Measurements from ENCODE around the gene ACSL1.

ACSL1 gene

DNA sequence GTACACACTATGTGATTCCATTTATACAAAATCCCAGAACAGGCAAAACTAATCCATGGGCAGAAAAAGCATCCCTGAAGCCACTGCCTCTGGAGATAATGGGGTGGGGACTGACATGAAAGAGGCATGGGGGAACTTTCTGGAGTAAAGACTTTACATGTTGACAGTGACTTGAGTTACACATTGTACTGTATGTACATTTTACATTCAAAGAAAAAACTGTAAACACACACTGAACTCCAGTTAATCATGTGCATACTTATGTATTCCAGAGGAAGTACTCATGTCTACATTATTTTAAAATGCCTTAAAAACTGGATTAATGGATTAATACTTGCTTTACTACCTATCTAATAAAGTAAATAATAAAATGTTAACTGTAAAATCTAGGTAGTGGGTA, 113.4 kb downstream of the ACSL1 start (continued):
- TF ChIP-seq, protein P1, sequence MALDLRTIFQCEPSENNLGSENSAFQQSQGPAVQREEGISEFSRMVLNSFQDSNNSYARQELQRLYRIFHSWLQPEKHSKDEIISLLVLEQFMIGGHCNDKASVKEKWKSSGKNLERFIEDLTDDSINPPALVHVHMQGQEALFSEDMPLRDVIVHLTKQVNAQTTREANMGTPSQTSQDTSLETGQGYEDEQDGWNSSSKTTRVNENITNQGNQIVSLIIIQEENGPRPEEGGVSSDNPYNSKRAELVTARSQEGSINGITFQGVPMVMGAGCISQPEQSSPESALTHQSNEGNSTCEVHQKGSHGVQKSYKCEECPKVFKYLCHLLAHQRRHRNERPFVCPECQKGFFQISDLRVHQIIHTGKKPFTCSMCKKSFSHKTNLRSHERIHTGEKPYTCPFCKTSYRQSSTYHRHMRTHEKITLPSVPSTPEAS (tag by site-specific recombination; IDR thresholded peaks at IDR 0.05): no peak
- TF ChIP-seq ZNF785 (tag by site-specific recombination; IDR thresholded peaks at IDR 0.05): no peak

DNA sequence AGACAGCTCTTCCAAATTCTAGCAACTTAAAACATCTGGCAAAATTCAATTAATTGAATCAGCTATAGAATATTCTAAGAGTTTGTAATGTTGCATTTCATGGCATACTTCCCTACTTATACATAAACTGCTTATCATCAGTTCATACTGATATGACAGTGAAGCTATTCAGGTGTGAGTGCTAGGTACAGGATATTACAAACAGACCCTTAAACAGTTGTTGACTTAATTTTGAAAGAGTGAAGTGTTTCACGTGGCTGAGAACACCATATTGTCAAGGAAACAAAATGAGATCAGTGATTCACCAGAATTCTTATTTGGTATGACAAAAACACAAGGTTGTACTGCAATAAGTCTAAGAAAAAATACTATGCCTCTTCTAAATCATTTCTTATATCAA, 119.3 kb downstream of the ACSL1 start:
- Histone ChIP-seq H3K36me3 (ENCODE audit: control insufficient read depth in 2 of 2, insufficient read depth in 1 of 2, low read length in 2 of 2) (peaks cover 27 to 84% of the 10 kb centered on the region in 2 experiments), H3K4me1 (ENCODE audit: control insufficient read depth, insufficient read depth, low read length) (no peaks in the 10 kb centered on the region), H3K9me3 (ENCODE audit: control insufficient read depth, insufficient read depth, low read depth, low read length) (no peaks in the 10 kb centered on the region), H3K4me3 (ENCODE audit: low read depth, low read length) (no peak overlapping the region), H3K27ac (ENCODE audit: extremely low read depth, low read depth, low read length) (no peak overlapping the region)
- TF ChIP-seq IKZF3 (tag by site-specific recombination; IDR thresholded peaks at IDR 0.05) (no peak), ZNF23 (tag by site-specific recombination; IDR thresholded peaks at IDR 0.05; ENCODE audit: borderline replicate concordance) (no peak), ZSCAN23 (tag by site-specific recombination; IDR thresholded peaks at IDR 0.05) (no peak), ZNF654 (tag by site-specific recombination; IDR thresholded peaks at IDR 0.05; ENCODE audit: low read depth) (no peak), ZNF433 (tag by site-specific recombination; IDR thresholded peaks at IDR 0.05; ENCODE audit: low read depth) (no peak), ZNF707 (tag by site-specific recombination; IDR thresholded peaks at IDR 0.05) (no peak), ZFHX2 (tag by site-specific recombination; conservative IDR thresholded peaks at IDR 0.05) (no peak), KLF10 (tag by site-specific recombination; IDR thresholded peaks at IDR 0.05) (no peak), PBX3 (CRISPR knock-in tag; IDR thresholded peaks at IDR 0.05) (no peak), ZNF37A (tag by site-specific recombination; IDR thresholded peaks at IDR 0.05) (no peak), ZNF596 (tag by site-specific recombination; IDR thresholded peaks at IDR 0.05) (no peak), ZNF335 (tag by site-specific recombination; conservative IDR thresholded peaks at IDR 0.05) (no peak)
- TF ChIP-seq, protein P1 (tag by site-specific recombination; IDR thresholded peaks at IDR 0.05): no peak
- TF ChIP-seq, protein P2, sequence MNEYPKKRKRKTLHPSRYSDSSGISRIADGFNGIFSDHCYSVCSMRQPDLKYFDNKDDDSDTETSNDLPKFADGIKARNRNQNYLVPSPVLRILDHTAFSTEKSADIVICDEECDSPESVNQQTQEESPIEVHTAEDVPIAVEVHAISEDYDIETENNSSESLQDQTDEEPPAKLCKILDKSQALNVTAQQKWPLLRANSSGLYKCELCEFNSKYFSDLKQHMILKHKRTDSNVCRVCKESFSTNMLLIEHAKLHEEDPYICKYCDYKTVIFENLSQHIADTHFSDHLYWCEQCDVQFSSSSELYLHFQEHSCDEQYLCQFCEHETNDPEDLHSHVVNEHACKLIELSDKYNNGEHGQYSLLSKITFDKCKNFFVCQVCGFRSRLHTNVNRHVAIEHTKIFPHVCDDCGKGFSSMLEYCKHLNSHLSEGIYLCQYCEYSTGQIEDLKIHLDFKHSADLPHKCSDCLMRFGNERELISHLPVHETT (tag by site-specific recombination; IDR thresholded peaks at IDR 0.05): no peak
- TF ChIP-seq, protein P3, sequence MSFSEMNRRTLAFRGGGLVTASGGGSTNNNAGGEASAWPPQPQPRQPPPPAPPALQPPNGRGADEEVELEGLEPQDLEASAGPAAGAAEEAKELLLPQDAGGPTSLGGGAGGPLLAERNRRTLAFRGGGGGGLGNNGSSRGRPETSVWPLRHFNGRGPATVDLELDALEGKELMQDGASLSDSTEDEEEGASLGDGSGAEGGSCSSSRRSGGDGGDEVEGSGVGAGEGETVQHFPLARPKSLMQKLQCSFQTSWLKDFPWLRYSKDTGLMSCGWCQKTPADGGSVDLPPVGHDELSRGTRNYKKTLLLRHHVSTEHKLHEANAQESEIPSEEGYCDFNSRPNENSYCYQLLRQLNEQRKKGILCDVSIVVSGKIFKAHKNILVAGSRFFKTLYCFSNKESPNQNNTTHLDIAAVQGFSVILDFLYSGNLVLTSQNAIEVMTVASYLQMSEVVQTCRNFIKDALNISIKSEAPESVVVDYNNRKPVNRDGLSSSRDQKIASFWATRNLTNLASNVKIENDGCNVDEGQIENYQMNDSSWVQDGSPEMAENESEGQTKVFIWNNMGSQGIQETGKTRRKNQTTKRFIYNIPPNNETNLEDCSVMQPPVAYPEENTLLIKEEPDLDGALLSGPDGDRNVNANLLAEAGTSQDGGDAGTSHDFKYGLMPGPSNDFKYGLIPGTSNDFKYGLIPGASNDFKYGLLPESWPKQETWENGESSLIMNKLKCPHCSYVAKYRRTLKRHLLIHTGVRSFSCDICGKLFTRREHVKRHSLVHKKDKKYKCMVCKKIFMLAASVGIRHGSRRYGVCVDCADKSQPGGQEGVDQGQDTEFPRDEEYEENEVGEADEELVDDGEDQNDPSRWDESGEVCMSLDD (tag by site-specific recombination; IDR thresholded peaks at IDR 0.05): no peak
- TF ChIP-seq, protein P4, sequence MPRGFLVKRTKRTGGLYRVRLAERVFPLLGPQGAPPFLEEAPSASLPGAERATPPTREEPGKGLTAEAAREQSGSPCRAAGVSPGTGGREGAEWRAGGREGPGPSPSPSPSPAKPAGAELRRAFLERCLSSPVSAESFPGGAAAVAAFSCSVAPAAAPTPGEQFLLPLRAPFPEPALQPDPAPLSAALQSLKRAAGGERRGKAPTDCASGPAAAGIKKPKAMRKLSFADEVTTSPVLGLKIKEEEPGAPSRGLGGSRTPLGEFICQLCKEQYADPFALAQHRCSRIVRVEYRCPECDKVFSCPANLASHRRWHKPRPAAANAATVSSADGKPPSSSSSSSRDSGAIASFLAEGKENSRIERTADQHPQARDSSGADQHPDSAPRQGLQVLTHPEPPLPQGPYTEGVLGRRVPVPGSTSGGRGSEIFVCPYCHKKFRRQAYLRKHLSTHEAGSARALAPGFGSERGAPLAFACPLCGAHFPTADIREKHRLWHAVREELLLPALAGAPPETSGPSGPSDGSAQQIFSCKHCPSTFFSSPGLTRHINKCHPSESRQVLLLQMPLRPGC (tag by site-specific recombination; IDR thresholded peaks at IDR 0.05): no peak
- TF ChIP-seq, protein P5, sequence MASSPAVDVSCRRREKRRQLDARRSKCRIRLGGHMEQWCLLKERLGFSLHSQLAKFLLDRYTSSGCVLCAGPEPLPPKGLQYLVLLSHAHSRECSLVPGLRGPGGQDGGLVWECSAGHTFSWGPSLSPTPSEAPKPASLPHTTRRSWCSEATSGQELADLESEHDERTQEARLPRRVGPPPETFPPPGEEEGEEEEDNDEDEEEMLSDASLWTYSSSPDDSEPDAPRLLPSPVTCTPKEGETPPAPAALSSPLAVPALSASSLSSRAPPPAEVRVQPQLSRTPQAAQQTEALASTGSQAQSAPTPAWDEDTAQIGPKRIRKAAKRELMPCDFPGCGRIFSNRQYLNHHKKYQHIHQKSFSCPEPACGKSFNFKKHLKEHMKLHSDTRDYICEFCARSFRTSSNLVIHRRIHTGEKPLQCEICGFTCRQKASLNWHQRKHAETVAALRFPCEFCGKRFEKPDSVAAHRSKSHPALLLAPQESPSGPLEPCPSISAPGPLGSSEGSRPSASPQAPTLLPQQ (tag by site-specific recombination; IDR thresholded peaks at IDR 0.05): no peak
- TF ChIP-seq, protein P6, sequence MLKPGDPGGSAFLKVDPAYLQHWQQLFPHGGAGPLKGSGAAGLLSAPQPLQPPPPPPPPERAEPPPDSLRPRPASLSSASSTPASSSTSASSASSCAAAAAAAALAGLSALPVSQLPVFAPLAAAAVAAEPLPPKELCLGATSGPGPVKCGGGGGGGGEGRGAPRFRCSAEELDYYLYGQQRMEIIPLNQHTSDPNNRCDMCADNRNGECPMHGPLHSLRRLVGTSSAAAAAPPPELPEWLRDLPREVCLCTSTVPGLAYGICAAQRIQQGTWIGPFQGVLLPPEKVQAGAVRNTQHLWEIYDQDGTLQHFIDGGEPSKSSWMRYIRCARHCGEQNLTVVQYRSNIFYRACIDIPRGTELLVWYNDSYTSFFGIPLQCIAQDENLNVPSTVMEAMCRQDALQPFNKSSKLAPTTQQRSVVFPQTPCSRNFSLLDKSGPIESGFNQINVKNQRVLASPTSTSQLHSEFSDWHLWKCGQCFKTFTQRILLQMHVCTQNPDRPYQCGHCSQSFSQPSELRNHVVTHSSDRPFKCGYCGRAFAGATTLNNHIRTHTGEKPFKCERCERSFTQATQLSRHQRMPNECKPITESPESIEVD (tag by site-specific recombination; IDR thresholded peaks at IDR 0.05): no peak
- ChIA-PET POLR2A (no interaction called here), CTCF (interaction anchor here (0.6 kb wide), 1 partner anchor 170 kb away, joined by 3 read pairs; no protein-coding TSS in a partner anchor)

Measured in HEK293 (cell line).